HG03342 (cell line): ENCODE measurements around the gene MRPL52.

Source experiments
- ATAC-seq: cut with Tn5 transposase; IDR thresholded peaks from one replicate; pipeline ENCODE4 v1.9.1; 2021; ENCODE audit warnings: mild to moderate bottlenecking, moderate library complexity; ENCODE audit not compliant: unreplicated experiment

MRPL52 gene

DNA sequence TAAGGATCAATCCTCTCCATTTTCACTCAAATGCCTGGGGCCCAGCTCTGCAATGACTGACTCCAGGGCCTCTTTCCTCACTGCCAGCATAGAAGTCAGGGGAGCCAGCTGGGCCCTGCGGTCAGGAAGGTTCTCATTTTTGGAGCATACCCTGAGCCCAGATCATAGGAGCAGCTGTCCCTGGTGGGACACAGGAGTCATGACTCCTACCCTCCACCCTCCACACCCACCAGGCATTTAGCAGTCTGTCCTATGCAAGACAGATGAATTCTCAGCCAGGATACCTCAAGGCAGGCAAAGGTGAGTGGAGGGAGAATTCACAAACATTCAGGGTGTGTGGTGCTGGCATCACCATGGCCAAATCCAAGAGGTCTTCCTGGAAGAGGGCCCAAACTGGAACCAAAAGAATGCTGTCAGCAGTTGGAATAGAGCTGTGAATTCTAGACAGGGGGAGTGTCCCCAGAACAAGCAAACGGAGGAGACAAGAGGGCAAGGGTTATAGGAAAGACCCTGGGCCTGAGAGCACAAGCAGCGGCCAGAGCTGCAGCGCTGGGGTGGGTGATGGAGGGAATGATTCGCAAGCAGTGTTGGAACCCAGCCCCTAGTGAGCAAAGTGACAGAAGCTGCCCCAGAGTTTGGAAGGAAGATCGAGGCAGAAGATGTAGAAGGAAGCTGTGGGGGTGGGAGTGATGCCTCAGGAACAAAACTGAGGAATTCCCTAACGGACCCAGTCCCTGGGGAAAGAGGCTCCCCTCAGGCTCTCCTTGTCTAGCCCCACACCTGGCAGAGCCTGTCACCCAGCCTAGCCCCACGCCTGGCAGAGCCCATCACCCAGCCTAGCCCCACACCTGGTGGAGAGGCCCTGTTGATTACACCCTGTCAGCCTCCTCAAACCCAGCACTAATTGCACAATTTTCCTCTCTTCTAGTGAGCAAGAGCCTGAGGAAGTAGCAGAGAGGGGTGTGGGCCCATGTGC is 48.9 kb downstream of the MRPL52 start:
- ATAC-seq = no peak

DNA sequence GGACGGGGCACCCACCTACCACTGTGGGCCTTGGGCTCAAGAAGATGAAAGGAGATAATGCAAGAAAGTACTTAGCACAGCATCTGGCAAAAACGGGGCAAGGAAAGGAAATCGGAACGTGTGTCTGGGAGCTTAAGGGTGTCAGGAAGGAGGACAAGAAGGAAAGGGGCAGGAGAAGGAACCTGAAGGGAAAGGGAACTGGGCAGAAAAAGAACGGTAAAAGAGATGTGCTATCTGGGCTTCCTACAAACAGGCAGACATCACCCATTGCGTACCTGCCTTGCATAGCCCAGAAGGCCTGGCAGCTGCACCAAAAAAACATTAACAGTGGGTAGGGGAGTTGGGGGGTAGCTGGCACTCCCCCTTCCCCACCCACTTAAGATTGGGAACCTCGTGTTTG is 52.4 kb downstream of the MRPL52 start:
- no peak for ATAC-seq

DNA sequence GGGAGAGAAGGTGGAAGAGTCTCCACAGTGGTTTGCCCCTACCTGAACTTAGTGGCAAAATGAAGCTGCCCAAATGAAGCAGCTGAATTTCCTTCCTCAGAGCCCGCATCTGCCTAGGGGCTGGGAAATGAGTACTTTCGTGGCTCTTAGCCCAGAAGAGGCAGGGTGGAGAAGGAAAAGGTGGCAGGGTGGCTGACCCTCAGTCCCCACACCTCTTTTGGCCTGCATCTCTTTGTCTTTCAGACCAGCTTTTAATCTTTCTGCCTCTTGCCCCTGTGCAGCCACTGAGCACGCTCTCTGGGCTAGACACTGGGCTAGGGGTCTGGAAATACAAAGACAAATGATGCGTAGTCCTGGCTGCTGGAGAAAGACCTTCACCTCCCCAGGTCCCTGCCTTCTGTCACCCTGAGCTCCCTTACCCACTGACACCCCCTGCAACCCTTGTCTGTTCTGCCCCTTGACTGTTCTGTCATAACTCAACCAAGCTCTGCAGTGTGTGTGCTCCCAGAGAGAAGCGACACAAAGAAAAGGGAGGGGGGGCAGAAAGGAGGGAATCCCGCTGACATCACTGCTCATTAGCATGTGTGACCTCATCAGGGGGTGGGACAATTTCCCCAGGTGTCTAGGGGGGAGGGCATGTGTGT is 53.0 kb downstream of the MRPL52 start:
- no peak for ATAC-seq

DNA sequence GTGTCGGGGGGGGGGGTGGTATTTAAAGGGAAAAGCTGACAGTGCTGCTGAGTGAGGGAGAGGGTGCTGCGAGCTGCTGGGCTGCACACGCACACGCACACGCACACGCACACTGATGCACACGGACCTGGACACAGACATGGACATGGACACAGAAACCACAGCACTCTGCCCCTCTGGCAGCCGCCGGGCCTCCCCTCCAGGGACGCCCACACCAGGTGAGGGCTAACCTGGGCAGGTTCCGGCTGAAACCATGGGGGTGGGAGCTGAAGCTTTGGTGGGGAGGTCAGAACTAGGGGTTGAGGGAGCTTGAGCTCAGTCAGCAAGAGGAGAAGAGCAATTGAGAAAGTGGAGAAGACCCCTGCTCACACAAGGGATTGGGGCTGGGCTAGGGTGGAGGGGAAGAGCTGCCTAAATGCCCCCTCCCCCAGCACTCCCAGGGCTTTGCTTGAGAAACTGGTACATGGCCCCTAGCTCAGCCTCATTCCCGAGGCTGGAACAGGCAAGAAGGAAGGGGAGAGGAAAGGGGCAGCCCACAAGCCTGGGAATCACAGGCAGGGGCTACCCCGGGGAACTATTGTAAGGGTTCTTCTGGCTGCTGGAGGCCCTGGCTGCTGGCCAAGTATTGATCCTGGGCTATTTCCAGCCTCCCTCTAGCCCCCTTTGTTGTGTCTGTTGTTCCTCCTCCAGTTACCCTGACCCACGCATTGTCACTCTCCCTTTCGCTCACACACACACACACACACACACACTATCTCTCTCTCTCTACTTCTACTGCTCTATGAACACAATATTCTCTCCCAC is 53.7 kb downstream of the MRPL52 start, which contains the start of gene REM2:
REM2 (plus strand) TSS at position 50 of the 804 bp plus-strand sequence; CDS start at position 116, 66 bp downstream.
- no peak for ATAC-seq

DNA sequence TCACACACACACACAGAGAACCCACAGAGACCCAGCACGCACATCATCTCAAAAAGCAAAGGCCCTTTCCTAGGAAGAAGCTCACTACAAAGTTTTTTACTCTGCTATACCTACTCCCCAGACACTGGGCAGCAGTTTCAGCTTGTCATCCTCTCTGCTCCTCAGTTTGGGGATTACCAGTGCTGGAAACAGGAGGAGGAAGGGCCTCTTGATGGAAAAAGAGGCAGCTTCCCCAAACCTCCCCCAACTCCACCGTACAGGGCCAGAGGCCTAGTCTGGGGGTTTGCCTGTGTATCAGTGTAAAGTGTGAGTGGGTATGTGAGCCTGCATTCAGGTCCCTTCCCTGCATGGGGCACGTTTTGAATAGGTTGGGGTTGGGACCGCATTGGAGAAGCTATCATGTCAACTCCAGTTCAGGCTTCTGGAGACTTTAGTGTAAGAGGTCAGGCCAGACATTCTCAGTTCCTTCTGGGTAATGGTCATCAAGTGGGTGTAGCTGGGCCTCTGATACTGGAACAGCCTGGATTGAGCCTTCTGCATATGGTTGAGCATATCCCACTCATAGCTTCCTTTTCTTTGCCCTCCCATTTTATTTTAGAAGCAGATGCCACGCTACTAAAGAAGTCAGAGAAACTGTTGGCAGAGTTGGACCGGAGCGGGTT is 54.5 kb downstream of the MRPL52 start:
- no peak for ATAC-seq
